HEK293T (cell line): ENCODE results near the gene TMEM196.

Experiments used
- BHLHE40 ChIP-seq: fragments of 450-650 bp; IDR thresholded peaks from 2 replicates; pipeline ENCODE4 v1.6.1; 2016; ENCODE audit warnings: mild to moderate bottlenecking, moderate library complexity, borderline replicate concordance
- CTBP1 ChIP-seq: fragments of 450-650 bp; IDR thresholded peaks from 2 replicates; pipeline ENCODE4 v1.6.1; 2016; ENCODE audit warnings: borderline replicate concordance
- FOXK2 ChIP-seq: fragments of 450-650 bp; IDR thresholded peaks from 2 replicates; pipeline ENCODE4 v1.6.1; 2016; ENCODE audit warnings: mild to moderate bottlenecking
- FOXM1 ChIP-seq: fragments of 450-650 bp; IDR thresholded peaks from 2 replicates; pipeline ENCODE4 v1.6.1; 2017; ENCODE audit warnings: mild to moderate bottlenecking, borderline replicate concordance
- HDGF ChIP-seq: fragments of 450-650 bp; IDR thresholded peaks from 2 replicates; pipeline ENCODE4 v1.6.1; 2017; ENCODE audit warnings: antibody characterized with exemption, borderline replicate concordance
- L3MBTL2 ChIP-seq: fragments of 450-650 bp; conservative IDR thresholded peaks from 2 replicates; pipeline ENCODE4 v1.6.1; 2016; ENCODE audit warnings: mild to moderate bottlenecking
- SUZ12 ChIP-seq: fragments of 450-650 bp; IDR thresholded peaks from 2 replicates; pipeline ENCODE4 v1.6.1; 2016; ENCODE audit warnings: mild to moderate bottlenecking
- TARDBP ChIP-seq: fragments of 450-650 bp; IDR thresholded peaks from 2 replicates; pipeline ENCODE4 v1.6.1; 2016
- ZNF384 ChIP-seq: fragments of 450-650 bp; IDR thresholded peaks from 2 replicates; pipeline ENCODE4 v1.6.1; 2016

DNA sequence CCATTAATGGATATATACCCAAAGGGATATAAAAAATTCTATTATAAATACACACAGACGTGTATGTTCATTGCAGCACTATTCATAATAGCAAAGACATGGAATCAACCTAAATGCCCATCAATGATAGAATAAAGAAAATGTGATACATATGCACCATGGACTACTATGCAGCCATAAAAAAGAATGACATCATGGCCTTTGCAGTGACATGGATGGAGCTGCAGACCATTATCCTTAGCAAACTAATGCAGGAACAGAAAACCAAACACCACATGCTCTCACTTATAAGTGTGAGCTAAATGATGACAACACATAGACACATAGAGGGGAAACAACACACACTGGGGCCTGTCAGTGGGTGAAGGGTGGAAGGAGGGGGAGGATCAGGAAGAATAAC is 97.6 kb downstream of the TMEM196 start:
- no peak for TF ChIP-seq TARDBP
- no peak for TF ChIP-seq L3MBTL2
- no peak for TF ChIP-seq HDGF
- TF ChIP-seq SUZ12: no peak
- no peak for TF ChIP-seq CTBP1
- no peak for TF ChIP-seq BHLHE40
- no peak for TF ChIP-seq FOXM1
- TF ChIP-seq FOXK2: no peak
- TF ChIP-seq ZNF384: no peak
